ENCODE data around the gene MVP. TPM values are rescaled to one million over a fixed set of nuclear protein-coding genes. Genes with fewer than 3 reads are reported as not detected.

MVP gene
- polyA plus RNA-seq, 1 donor from 2014 or later, result 2.5 TPM

DNA sequence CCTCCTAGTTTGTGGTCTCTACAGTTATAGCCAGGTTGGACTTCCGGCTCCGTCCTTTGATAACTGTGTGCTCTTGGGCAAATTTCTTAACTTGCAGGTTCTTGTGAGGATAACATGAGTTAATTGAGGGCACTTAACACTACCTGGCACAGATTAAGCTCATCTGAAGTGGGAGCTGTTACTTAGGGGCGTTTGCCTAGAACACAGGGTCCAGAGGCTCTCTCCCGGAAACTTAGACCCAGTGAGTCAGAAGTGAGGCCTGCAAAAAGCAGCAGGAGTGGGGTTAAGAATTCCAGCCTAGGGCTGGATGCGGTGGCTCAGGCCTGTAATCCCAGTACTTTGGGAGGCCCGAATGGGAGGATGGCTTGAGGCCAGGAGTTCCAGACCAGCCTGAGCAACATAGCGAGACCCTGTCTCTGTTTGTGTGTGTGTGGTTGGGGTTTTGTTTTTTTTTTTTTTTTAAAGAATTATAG lies 1.4 kb downstream of the MVP start:
- no peaks in the 10 kb centered on the region for H3K36me3 ChIP-seq (ENCODE audit: insufficient read depth, low read length)
- no peaks in the 10 kb centered on the region for H3F3A ChIP-seq (ENCODE audit: insufficient read depth, low read length, poor library complexity, severe bottlenecking)
- H3K4me3 ChIP-seq (ENCODE audit: low read length), result no peak overlapping the region
- no peak overlapping the region for H3K9ac ChIP-seq (ENCODE audit: low read length)
- TF ChIP-seq TAF1 (IDR thresholded peaks at IDR 0.05; ENCODE audit: low read depth) (no peak), MXI1 (conservative IDR thresholded peaks at IDR 0.05; ENCODE audit: poor library complexity, severe bottlenecking) (no peak), SMC3 (conservative IDR thresholded peaks at IDR 0.05; ENCODE audit: poor library complexity) (no peak), EZH2 (IDR thresholded peaks at IDR 0.05; ENCODE audit: borderline replicate concordance, insufficient read depth, low read length, poor library complexity, severe bottlenecking) (no peak), EP300 (conservative IDR thresholded peaks at IDR 0.05; ENCODE audit: poor library complexity, severe bottlenecking) (no peak), RAD21 (conservative IDR thresholded peaks at IDR 0.05) (no peak), POLR2AphosphoS5 (IDR thresholded peaks at IDR 0.05) (no peak)
- TF ChIP-seq, protein P1, sequence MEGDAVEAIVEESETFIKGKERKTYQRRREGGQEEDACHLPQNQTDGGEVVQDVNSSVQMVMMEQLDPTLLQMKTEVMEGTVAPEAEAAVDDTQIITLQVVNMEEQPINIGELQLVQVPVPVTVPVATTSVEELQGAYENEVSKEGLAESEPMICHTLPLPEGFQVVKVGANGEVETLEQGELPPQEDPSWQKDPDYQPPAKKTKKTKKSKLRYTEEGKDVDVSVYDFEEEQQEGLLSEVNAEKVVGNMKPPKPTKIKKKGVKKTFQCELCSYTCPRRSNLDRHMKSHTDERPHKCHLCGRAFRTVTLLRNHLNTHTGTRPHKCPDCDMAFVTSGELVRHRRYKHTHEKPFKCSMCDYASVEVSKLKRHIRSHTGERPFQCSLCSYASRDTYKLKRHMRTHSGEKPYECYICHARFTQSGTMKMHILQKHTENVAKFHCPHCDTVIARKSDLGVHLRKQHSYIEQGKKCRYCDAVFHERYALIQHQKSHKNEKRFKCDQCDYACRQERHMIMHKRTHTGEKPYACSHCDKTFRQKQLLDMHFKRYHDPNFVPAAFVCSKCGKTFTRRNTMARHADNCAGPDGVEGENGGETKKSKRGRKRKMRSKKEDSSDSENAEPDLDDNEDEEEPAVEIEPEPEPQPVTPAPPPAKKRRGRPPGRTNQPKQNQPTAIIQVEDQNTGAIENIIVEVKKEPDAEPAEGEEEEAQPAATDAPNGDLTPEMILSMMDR (IDR thresholded peaks at IDR 0.05; ENCODE audit: poor library complexity, severe bottlenecking), result no peak
- TF ChIP-seq, protein P2, sequence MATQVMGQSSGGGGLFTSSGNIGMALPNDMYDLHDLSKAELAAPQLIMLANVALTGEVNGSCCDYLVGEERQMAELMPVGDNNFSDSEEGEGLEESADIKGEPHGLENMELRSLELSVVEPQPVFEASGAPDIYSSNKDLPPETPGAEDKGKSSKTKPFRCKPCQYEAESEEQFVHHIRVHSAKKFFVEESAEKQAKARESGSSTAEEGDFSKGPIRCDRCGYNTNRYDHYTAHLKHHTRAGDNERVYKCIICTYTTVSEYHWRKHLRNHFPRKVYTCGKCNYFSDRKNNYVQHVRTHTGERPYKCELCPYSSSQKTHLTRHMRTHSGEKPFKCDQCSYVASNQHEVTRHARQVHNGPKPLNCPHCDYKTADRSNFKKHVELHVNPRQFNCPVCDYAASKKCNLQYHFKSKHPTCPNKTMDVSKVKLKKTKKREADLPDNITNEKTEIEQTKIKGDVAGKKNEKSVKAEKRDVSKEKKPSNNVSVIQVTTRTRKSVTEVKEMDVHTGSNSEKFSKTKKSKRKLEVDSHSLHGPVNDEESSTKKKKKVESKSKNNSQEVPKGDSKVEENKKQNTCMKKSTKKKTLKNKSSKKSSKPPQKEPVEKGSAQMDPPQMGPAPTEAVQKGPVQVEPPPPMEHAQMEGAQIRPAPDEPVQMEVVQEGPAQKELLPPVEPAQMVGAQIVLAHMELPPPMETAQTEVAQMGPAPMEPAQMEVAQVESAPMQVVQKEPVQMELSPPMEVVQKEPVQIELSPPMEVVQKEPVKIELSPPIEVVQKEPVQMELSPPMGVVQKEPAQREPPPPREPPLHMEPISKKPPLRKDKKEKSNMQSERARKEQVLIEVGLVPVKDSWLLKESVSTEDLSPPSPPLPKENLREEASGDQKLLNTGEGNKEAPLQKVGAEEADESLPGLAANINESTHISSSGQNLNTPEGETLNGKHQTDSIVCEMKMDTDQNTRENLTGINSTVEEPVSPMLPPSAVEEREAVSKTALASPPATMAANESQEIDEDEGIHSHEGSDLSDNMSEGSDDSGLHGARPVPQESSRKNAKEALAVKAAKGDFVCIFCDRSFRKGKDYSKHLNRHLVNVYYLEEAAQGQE (IDR thresholded peaks at IDR 0.05; ENCODE audit: borderline replicate concordance), result no peak
- no peaks in the 10 kb centered on the region for H3K9me3 ChIP-seq (ENCODE audit: low read length)
- no peak overlapping the region for H2AFZ ChIP-seq (ENCODE audit: low read depth, low read length)
- no peaks in the 10 kb centered on the region for H4K20me1 ChIP-seq (ENCODE audit: insufficient read depth)
- H3K4me2 ChIP-seq (ENCODE audit: low read length), result no peak overlapping the region
- H3K27me3 ChIP-seq (ENCODE audit: insufficient read depth, low read depth, low read length), result no peaks in the 10 kb centered on the region
- no peak overlapping the region for H3K27ac ChIP-seq (ENCODE audit: low read length)
- no peaks in the 10 kb centered on the region for H3K9me2 ChIP-seq (ENCODE audit: insufficient read depth, low read length)
- peaks cover 6% of the 10 kb centered on the region for H3K79me2 ChIP-seq (replicated peaks; ENCODE audit: insufficient read depth, low read length)

DNA sequence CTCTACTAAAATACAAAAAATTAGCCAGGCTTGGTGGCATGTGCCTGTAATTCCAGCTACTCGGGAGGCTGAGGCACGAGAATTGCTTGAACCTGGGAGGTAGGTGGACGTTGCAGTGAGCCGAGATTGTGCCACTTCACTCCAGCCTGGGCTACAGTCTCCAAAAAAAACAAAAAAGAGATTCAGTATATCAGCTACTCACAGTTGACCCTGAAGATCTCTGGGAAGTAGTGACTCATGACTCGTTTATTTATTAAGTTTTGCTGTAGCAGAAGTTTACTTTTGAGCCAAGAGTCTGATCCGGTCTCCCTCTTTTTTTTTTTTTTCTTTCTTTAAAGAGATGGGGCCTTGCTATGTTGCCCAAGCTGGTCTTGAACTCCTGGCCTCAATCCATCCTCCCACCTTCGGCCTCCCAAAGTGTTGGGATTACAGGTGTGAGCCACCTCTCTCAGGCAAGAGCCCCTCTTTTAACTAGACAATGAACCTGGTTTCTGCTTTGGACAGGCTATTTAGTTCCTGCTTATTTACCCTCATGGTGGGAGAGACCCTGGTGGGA lies 4.4 kb downstream of the MVP start:
- Histone ChIP-seq H3K79me2 (replicated peaks; ENCODE audit: insufficient read depth, low read length) (no peaks in the 10 kb centered on the region), H3K9me3 (ENCODE audit: low read length) (no peaks in the 10 kb centered on the region), H3K4me2 (ENCODE audit: low read length) (no peak overlapping the region), H3K27me3 (ENCODE audit: insufficient read depth, low read depth, low read length) (no peaks in the 10 kb centered on the region), H2AFZ (ENCODE audit: low read depth, low read length) (no peak overlapping the region), H4K20me1 (ENCODE audit: insufficient read depth) (no peaks in the 10 kb centered on the region), H3K36me3 (ENCODE audit: insufficient read depth, low read length) (no peaks in the 10 kb centered on the region), H3K9me2 (ENCODE audit: insufficient read depth, low read length) (no peaks in the 10 kb centered on the region), H3K27ac (ENCODE audit: low read length) (no peak overlapping the region), H3K4me3 (ENCODE audit: low read length) (no peak overlapping the region), H3K9ac (ENCODE audit: low read length) (no peak overlapping the region), H3F3A (ENCODE audit: insufficient read depth, low read length, poor library complexity, severe bottlenecking) (no peaks in the 10 kb centered on the region)
- TF ChIP-seq, protein P1 (IDR thresholded peaks at IDR 0.05; ENCODE audit: poor library complexity, severe bottlenecking), result no peak
- TF ChIP-seq, protein P2 (IDR thresholded peaks at IDR 0.05; ENCODE audit: borderline replicate concordance), result no peak
- no peak for TF ChIP-seq SMC3 (conservative IDR thresholded peaks at IDR 0.05; ENCODE audit: poor library complexity)
- TF ChIP-seq TAF1 (IDR thresholded peaks at IDR 0.05; ENCODE audit: low read depth), result no peak
- no peak for TF ChIP-seq MXI1 (conservative IDR thresholded peaks at IDR 0.05; ENCODE audit: poor library complexity, severe bottlenecking)
- no peak for TF ChIP-seq POLR2AphosphoS5 (IDR thresholded peaks at IDR 0.05)
- TF ChIP-seq EZH2 (IDR thresholded peaks at IDR 0.05; ENCODE audit: borderline replicate concordance, insufficient read depth, low read length, poor library complexity, severe bottlenecking), result no peak
- no peak for TF ChIP-seq RAD21 (conservative IDR thresholded peaks at IDR 0.05)
- TF ChIP-seq EP300 (conservative IDR thresholded peaks at IDR 0.05; ENCODE audit: poor library complexity, severe bottlenecking), result no peak

Data from neural cell (in vitro differentiated cells).